WTC11 (cell line): Measurements from ENCODE around the gene TUT4. TPM values are rescaled to one million over a fixed set of nuclear protein-coding genes. Genes with fewer than 3 reads are reported as not detected.
A peak's percentile ranks its signal among the peaks of the same experiment; 100 is the strongest.

ENCODE experiments used
- ATAC-seq: fragments of 200-7000 bp; cut with Tn5 transposase; 2 replicates; pipeline ENCODE4 v1.10.0; 2021; ENCODE audit warnings: mild to moderate bottlenecking, moderate library complexity
- CTCF ChIA-PET: fragments of 300-600 bp; sonication (Branson Sonifier 250); formaldehyde crosslinking; loops from one replicate; lab custom pipeline; 2021; ENCODE audit warnings: antibody characterized with exemption; lab: Charles Lee
- POLR2A ChIA-PET: fragments of 350-600 bp; sonication (Branson Sonifier 250); formaldehyde crosslinking; loops from one replicate; lab custom pipeline; 2021; ENCODE audit warnings: antibody characterized with exemption; lab: Charles Lee
- DNase-seq: peaks from one replicate; pipeline ENCODE4 v3.0.0; 2021; ENCODE audit warnings: low spot score
- H3K27ac Mint-ChIP-seq: 2 replicates; pipeline ENCODE4 v1.8.0; 2021; ENCODE audit warnings: mixed read lengths
- H3K27me3 Mint-ChIP-seq: 2 replicates; pipeline ENCODE4 v1.8.0; 2021; ENCODE audit warnings: low read depth, mild to moderate bottlenecking, moderate library complexity, mixed read lengths
- H3K36me3 Mint-ChIP-seq: 2 replicates; pipeline ENCODE4 v1.8.0; 2021; ENCODE audit warnings: mixed read lengths
- H3K4me1 Mint-ChIP-seq: 2 replicates; pipeline ENCODE4 v1.8.0; 2022; ENCODE audit warnings: mixed read lengths
- H3K4me3 Mint-ChIP-seq: 2 replicates; pipeline ENCODE4 v1.8.0; 2021; ENCODE audit warnings: mild to moderate bottlenecking, moderate library complexity, mixed read lengths
- H3K9me3 Mint-ChIP-seq: 2 replicates; pipeline ENCODE4 v1.8.0; 2021; ENCODE audit warnings: mixed read lengths
- ELF4 ChIP-seq: sonication (generic); formaldehyde crosslinking; IDR thresholded peaks from 2 replicates; pipeline ENCODE4 v1.8.1; 2022; ENCODE audit warnings: low read depth, mild to moderate bottlenecking, moderate library complexity, missing genetic modification reagents
- EMX1 ChIP-seq: fragments of 250-450 bp; sonication (Bioruptor Pico); IDR thresholded peaks from 2 replicates; pipeline ENCODE4 v1.8.0; 2021; ENCODE audit warnings: mild to moderate bottlenecking
- ESRRA ChIP-seq: sonication (generic); formaldehyde crosslinking; IDR thresholded peaks from 2 replicates; pipeline ENCODE4 v1.8.1; 2022; ENCODE audit warnings: mild to moderate bottlenecking, missing genetic modification reagents, borderline replicate concordance
- FOXK1 ChIP-seq: sonication (generic); formaldehyde crosslinking; IDR thresholded peaks from 2 replicates; pipeline ENCODE4 v1.8.0; 2022; ENCODE audit warnings: mild to moderate bottlenecking, moderate library complexity, missing genetic modification reagents
- GABPB1 ChIP-seq: sonication (generic); formaldehyde crosslinking; IDR thresholded peaks from 2 replicates; pipeline ENCODE4 v1.8.1; 2023; ENCODE audit warnings: mild to moderate bottlenecking, missing genetic modification reagents
- GTF2I ChIP-seq: fragments of 250-450 bp; sonication (Bioruptor Pico); conservative IDR thresholded peaks from 2 replicates; pipeline ENCODE4 v1.4.0; 2021; ENCODE audit warnings: mild to moderate bottlenecking
- JAZF1 ChIP-seq: fragments of 250-450 bp; sonication (Bioruptor Pico); IDR thresholded peaks from 2 replicates; pipeline ENCODE4 v1.9.0; 2021; ENCODE audit warnings: moderate library complexity, mild to moderate bottlenecking, inconsistent platforms
- KAT7 ChIP-seq: sonication (generic); formaldehyde crosslinking; IDR thresholded peaks from 2 replicates; pipeline ENCODE4 v1.8.1; 2023; ENCODE audit warnings: missing genetic modification reagents, mild to moderate bottlenecking, borderline replicate concordance
- NR1H2 ChIP-seq: sonication (generic); formaldehyde crosslinking; IDR thresholded peaks from 2 replicates; pipeline ENCODE4 v1.9.0; 2021; ENCODE audit warnings: mild to moderate bottlenecking, moderate library complexity, missing genetic modification reagents
- NR2C2 ChIP-seq: sonication (generic); formaldehyde crosslinking; IDR thresholded peaks from 2 replicates; pipeline ENCODE4 v1.8.0; 2022; ENCODE audit warnings: mild to moderate bottlenecking, missing genetic modification reagents
- SMAD4 ChIP-seq: sonication (generic); formaldehyde crosslinking; IDR thresholded peaks from 2 replicates; pipeline ENCODE4 v1.8.0; 2022; ENCODE audit warnings: mild to moderate bottlenecking, missing genetic modification reagents
- SP1 ChIP-seq: sonication (generic); formaldehyde crosslinking; conservative IDR thresholded peaks from 2 replicates; pipeline ENCODE4 v1.8.1; 2022; ENCODE audit warnings: missing genetic modification reagents
- TEAD1 ChIP-seq: sonication (generic); formaldehyde crosslinking; IDR thresholded peaks from 2 replicates; pipeline ENCODE4 v1.8.0; 2022; ENCODE audit warnings: mild to moderate bottlenecking, missing genetic modification reagents
- TEAD4 ChIP-seq: sonication (generic); formaldehyde crosslinking; IDR thresholded peaks from 2 replicates; pipeline ENCODE4 v1.8.0; 2022; ENCODE audit warnings: mild to moderate bottlenecking, missing genetic modification reagents
- ZBTB21 ChIP-seq: sonication (generic); formaldehyde crosslinking; IDR thresholded peaks from 2 replicates; pipeline ENCODE4 v1.8.1; 2023; ENCODE audit warnings: mild to moderate bottlenecking, missing genetic modification reagents, borderline replicate concordance
- ZNF121 ChIP-seq: sonication (generic); formaldehyde crosslinking; IDR thresholded peaks from 2 replicates; pipeline ENCODE4 v1.8.0; 2023; ENCODE audit warnings: missing genetic modification reagents
- ZNF263 ChIP-seq: sonication (generic); formaldehyde crosslinking; IDR thresholded peaks from 2 replicates; pipeline ENCODE4 v1.8.1; 2022; ENCODE audit warnings: low read depth, mild to moderate bottlenecking, moderate library complexity, missing genetic modification reagents
- ZNF396 ChIP-seq: fragments of 250-450 bp; sonication (Bioruptor Pico); IDR thresholded peaks from 2 replicates; pipeline ENCODE4 v1.8.0; 2021; ENCODE audit warnings: mild to moderate bottlenecking, moderate library complexity, borderline replicate concordance
- ZNF416 ChIP-seq: fragments of 250-450 bp; sonication (Bioruptor Pico); IDR thresholded peaks from 2 replicates; pipeline ENCODE4 v1.9.0; 2021; ENCODE audit warnings: mild to moderate bottlenecking, inconsistent platforms
- ZNF671 ChIP-seq: fragments of 250-450 bp; sonication (Bioruptor Pico); IDR thresholded peaks from 2 replicates; pipeline ENCODE4 v1.8.0; 2021; ENCODE audit warnings: mild to moderate bottlenecking
- total RNA-seq: library from RNA; stranded (reverse); gene quantifications from 3 replicates; pipeline ENCODE4 v1.2.3, GENCODE V29; 2021
- TF ChIP-seq, protein P1 (sequence below): fragments of 250-450 bp; sonication (Bioruptor Pico); IDR thresholded peaks from 2 replicates; pipeline ENCODE4 v1.9.0; 2021; ENCODE audit warnings: mild to moderate bottlenecking
- TF ChIP-seq, protein P2 (sequence below): fragments of 250-450 bp; sonication (Bioruptor Pico); conservative IDR thresholded peaks from 2 replicates; pipeline ENCODE4 v1.9.0; 2021; ENCODE audit warnings: mild to moderate bottlenecking
- TF ChIP-seq, protein P3 (sequence below): fragments of 200-600 bp; IDR thresholded peaks from 2 replicates; pipeline ENCODE4 v1.8.0; 2022; ENCODE audit warnings: antibody characterized with exemption
- TF ChIP-seq, protein P4 (sequence below): fragments of 250-450 bp; sonication (Bioruptor Pico); IDR thresholded peaks from 2 replicates; pipeline ENCODE4 v1.9.0; 2021; ENCODE audit warnings: moderate library complexity, mild to moderate bottlenecking, inconsistent platforms, borderline replicate concordance
- TF ChIP-seq, protein P5 (sequence below): sonication (generic); formaldehyde crosslinking; IDR thresholded peaks from 2 replicates; pipeline ENCODE4 v1.8.0; 2022; ENCODE audit warnings: mild to moderate bottlenecking, missing genetic modification reagents
- TF ChIP-seq, protein P6 (sequence below): sonication (generic); formaldehyde crosslinking; conservative IDR thresholded peaks from 2 replicates; pipeline ENCODE4 v1.8.1; 2022; ENCODE audit warnings: mild to moderate bottlenecking, missing genetic modification reagents

Gene TUT4
- total RNA-seq, 1 experiment from 2014 or later, result 63.3 TPM

DNA sequence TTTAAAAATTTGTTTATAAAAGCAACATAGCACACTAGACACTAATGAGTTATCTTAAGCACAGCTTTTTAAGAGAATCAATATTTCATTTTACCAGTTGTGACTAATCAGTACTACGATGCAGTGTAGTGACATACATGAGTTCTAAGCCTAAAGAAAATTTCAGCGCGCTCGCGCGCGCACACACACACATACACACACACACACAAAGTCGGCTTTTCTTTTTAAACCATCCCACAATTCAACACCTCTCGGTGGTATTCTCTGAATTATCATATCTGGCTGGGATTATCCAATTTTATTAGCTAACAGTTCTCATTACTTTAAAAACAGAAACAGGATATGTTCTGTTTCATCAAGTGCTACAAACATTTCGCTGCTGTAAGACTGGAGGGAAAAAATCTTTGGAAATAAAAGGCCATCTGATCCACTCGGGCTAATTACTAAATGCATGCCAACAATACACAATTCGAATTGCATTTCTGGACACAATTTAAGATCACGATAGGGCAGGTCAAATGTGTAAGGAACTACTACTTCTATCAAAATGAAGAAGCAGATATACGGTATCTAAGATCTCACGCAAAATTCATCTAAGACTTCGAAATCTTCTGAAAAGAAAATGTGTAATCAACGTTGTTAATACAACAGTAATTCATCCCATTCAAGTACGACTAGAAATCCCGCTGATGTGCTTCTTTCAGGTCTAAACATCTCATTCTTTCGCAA is 1.2 kb downstream of the TUT4 start:
- ChIA-PET POLR2A (no interaction called here), CTCF (no interaction called here)
- Mint-ChIP-seq H3K9me3 (no peaks in the 10 kb centered on the region), H3K4me3 (no peak overlapping the region), H3K4me1 (peaks cover 36% of the 10 kb centered on the region), H3K36me3 (no peaks in the 10 kb centered on the region), H3K27me3 (no peaks in the 10 kb centered on the region), H3K27ac (no peak overlapping the region)
- ATAC-seq (no peak), DNase-seq (no peak)
- TF ChIP-seq ESRRA (no peak), NR1H2 (CRISPR knock-in tag) (no peak), SP1 (CRISPR knock-in tag) (no peak), KAT7 (CRISPR knock-in tag) (no peak), ZBTB21 (CRISPR knock-in tag) (no peak), FOXK1 (CRISPR knock-in tag) (no peak), ZNF263 (CRISPR knock-in tag) (no peak), EMX1 (CRISPR knock-in tag) (no peak), ZNF396 (no peak), JAZF1 (CRISPR knock-in tag) (no peak)
- TF ChIP-seq, protein P1, sequence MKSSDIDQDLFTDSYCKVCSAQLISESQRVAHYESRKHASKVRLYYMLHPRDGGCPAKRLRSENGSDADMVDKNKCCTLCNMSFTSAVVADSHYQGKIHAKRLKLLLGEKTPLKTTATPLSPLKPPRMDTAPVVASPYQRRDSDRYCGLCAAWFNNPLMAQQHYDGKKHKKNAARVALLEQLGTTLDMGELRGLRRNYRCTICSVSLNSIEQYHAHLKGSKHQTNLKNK (CRISPR knock-in tag), result no peak
- TF ChIP-seq, protein P2, sequence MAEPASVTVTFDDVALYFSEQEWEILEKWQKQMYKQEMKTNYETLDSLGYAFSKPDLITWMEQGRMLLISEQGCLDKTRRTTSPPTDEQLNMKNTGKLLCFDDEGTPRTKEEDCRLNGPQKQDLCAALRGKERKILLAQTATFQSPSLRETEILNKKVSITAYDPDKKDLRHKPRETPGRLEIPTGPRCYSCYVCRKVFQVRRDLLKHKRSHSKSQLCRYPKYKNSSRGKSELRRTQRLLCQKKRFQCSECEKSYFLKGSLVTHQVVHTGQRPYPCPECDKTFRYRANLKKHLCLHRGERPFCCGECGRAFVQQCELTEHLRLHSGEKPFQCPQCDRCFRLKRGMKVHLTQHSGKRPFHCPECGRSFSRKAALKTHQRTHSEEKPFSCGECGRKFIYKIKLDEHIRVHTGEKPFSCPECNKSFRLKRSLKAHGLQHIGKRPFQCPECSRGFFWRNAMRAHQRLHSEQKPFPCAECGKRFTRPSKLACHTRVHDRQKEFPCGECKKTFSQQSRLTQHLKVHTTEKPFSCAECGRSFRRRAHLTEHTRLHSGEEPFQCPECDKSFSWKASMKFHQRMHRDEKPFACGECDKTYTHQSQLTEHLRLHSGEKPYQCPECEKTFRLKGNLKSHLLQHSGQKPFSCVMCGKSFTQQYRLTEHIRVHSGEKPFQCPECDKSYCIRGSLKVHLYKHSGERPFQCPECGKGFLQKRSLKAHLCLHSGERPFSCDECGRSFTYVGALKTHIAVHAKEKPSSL (CRISPR knock-in tag), result no peak
- TF ChIP-seq, protein P3, sequence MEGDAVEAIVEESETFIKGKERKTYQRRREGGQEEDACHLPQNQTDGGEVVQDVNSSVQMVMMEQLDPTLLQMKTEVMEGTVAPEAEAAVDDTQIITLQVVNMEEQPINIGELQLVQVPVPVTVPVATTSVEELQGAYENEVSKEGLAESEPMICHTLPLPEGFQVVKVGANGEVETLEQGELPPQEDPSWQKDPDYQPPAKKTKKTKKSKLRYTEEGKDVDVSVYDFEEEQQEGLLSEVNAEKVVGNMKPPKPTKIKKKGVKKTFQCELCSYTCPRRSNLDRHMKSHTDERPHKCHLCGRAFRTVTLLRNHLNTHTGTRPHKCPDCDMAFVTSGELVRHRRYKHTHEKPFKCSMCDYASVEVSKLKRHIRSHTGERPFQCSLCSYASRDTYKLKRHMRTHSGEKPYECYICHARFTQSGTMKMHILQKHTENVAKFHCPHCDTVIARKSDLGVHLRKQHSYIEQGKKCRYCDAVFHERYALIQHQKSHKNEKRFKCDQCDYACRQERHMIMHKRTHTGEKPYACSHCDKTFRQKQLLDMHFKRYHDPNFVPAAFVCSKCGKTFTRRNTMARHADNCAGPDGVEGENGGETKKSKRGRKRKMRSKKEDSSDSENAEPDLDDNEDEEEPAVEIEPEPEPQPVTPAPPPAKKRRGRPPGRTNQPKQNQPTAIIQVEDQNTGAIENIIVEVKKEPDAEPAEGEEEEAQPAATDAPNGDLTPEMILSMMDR, result no peak
- TF ChIP-seq, protein P4, sequence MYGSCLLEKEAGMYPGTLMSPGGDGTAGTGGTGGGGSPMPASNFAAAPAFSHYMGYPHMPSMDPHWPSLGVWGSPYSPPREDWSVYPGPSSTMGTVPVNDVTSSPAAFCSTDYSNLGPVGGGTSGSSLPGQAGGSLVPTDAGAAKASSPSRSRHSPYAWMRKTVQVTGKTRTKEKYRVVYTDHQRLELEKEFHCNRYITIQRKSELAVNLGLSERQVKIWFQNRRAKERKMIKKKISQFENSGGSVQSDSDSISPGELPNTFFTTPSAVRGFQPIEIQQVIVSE, result no peak

DNA sequence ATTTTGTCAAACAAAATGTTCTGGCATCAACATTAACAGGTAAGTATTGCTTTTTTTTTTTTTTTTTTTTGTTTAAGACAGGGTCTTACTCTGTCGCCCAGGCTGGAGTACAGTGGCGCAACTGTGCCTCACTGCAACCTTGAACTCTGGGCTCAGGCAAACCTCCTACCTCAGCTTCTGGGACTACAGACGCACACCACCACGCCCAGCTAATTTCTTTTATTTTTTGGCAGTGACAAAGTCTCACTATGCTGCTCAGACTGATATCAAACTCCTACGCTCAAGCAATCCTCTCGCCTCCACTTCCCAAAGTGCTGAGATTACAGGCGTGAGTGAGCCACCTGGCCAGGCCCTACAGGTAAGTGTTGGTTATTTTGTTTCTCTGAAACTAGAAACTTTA is 2.4 kb downstream of the TUT4 start:
- ATAC-seq, result no peak

DNA sequence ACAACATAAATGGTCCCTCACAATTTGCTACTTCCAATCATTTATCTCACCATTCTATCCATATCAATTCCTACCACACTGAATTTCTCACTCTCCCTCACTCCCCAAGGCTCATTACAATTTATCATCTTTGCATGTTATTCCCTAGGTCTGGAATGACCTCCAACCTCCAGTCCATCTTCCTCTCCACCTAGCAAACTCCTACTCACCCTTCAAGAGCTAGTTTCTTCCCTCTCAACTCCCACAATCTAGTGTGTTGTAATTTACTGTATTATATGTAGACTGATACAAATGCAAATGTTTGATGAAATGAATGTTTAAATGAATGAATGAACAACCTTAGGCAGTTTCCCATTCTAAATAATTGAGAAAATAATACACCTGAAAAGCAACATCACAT is 3.6 kb downstream of the TUT4 start:
- Mint-ChIP-seq H3K27me3 (no peaks in the 10 kb centered on the region), H3K4me1 (peaks cover 24% of the 10 kb centered on the region), H3K27ac (peak overlapping the region; percentile 13; the same call in 1 of the 2 replicates), H3K4me3 (no peak overlapping the region), H3K9me3 (peaks cover 4% of the 10 kb centered on the region), H3K36me3 (peaks cover 9% of the 10 kb centered on the region)
- ATAC-seq, result no peak
- ChIA-PET CTCF (interaction anchor here (0.6 kb wide), 2 partner anchors 10 to 137 kb away, joined by 3 to 4 read pairs; no protein-coding TSS in a partner anchor), POLR2A (no interaction called here)
- DNase-seq, result no peak
- TF ChIP-seq NR2C2 (CRISPR knock-in tag) (no peak), ELF4 (CRISPR knock-in tag) (no peak), GTF2I (CRISPR knock-in tag) (no peak), SMAD4 (no peak), ZNF671 (CRISPR knock-in tag) (no peak), ZNF416 (CRISPR knock-in tag) (no peak), ZBTB21 (CRISPR knock-in tag) (no peak), ESRRA (no peak), TEAD4 (no peak), TEAD1 (no peak), GABPB1 (no peak)
- TF ChIP-seq, protein P5, sequence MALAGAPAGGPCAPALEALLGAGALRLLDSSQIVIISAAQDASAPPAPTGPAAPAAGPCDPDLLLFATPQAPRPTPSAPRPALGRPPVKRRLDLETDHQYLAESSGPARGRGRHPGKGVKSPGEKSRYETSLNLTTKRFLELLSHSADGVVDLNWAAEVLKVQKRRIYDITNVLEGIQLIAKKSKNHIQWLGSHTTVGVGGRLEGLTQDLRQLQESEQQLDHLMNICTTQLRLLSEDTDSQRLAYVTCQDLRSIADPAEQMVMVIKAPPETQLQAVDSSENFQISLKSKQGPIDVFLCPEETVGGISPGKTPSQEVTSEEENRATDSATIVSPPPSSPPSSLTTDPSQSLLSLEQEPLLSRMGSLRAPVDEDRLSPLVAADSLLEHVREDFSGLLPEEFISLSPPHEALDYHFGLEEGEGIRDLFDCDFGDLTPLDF (CRISPR knock-in tag), result no peak
- TF ChIP-seq, protein P6, sequence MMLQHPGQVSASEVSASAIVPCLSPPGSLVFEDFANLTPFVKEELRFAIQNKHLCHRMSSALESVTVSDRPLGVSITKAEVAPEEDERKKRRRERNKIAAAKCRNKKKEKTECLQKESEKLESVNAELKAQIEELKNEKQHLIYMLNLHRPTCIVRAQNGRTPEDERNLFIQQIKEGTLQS (CRISPR knock-in tag), result no peak

More for the DNA sequence above, 2.4 kb downstream of the TUT4 start:
- ChIA-PET CTCF (no interaction called here), POLR2A (no interaction called here)
- H3K4me1 Mint-ChIP-seq, result peaks cover 36% of the 10 kb centered on the region
- H3K9me3 Mint-ChIP-seq, result no peaks in the 10 kb centered on the region
- peak; percentile 89 for TF ChIP-seq ZNF121 (CRISPR knock-in tag)
- TF ChIP-seq, protein P4, result no peak
- H3K4me3 Mint-ChIP-seq, result peak overlapping the region; percentile 46
- H3K27me3 Mint-ChIP-seq, result no peaks in the 10 kb centered on the region
- H3K27ac Mint-ChIP-seq, result peak overlapping the region; percentile 78; the same call in 1 of the 2 replicates
- DNase-seq, result no peak
- peaks cover 3% of the 10 kb centered on the region; the same call in 1 of the 2 replicates for H3K36me3 Mint-ChIP-seq
